HepG2 (cell line): Measurements from ENCODE around the gene CCDC97. TPM values are rescaled to one million over a fixed set of nuclear protein-coding genes. Genes with fewer than 3 reads are reported as not detected.

Experiments
- BHLHE40 ChIP-seq: IDR thresholded peaks from 2 replicates; pipeline ENCODE4 v1.6.1; 2011; ENCODE audit warnings: low read length, improper control_type of control experiment
- ETS1 ChIP-seq: sonication (generic); formaldehyde crosslinking; IDR thresholded peaks from 2 replicates; pipeline ENCODE4 v1.4.0; 2020; ENCODE audit warnings: missing genetic modification reagents
- FOXC1 ChIP-seq: sonication (generic); formaldehyde crosslinking; IDR thresholded peaks from 2 replicates; pipeline ENCODE4 v1.8.0; 2022; ENCODE audit warnings: mild to moderate bottlenecking, missing genetic modification reagents, borderline replicate concordance
- GATAD2A ChIP-seq: IDR thresholded peaks from 2 replicates; pipeline ENCODE4 v1.6.1; 2016
- GPBP1L1 ChIP-seq: sonication (generic); formaldehyde crosslinking; IDR thresholded peaks from 2 replicates; pipeline ENCODE4 v1.5.0; 2020; ENCODE audit warnings: mild to moderate bottlenecking, missing genetic modification reagents
- HMGXB3 ChIP-seq: sonication (generic); formaldehyde crosslinking; IDR thresholded peaks from 2 replicates; pipeline ENCODE4 v1.4.0; 2020; ENCODE audit warnings: missing genetic modification reagents, borderline replicate concordance
- MAFG ChIP-seq: sonication (generic); formaldehyde crosslinking; IDR thresholded peaks from 2 replicates; pipeline ENCODE4 v1.5.1; 2020; ENCODE audit warnings: mild to moderate bottlenecking, missing genetic modification reagents
- MED13 ChIP-seq: sonication (generic); formaldehyde crosslinking; IDR thresholded peaks from 2 replicates; pipeline ENCODE4 v1.5.0; 2020; ENCODE audit warnings: missing genetic modification reagents
- MIXL1 ChIP-seq: IDR thresholded peaks from 2 replicates; pipeline ENCODE4 v1.6.1; 2016
- PAWR ChIP-seq: sonication (generic); formaldehyde crosslinking; IDR thresholded peaks from 2 replicates; pipeline ENCODE4 v1.4.0; 2020; ENCODE audit warnings: missing genetic modification reagents, mild to moderate bottlenecking, borderline replicate concordance
- PHF8 ChIP-seq: sonication (generic); formaldehyde crosslinking; IDR thresholded peaks from 2 replicates; pipeline ENCODE4 v1.5.0; 2020; ENCODE audit warnings: missing genetic modification reagents
- TARDBP ChIP-seq: sonication (generic); formaldehyde crosslinking; IDR thresholded peaks from 2 replicates; pipeline ENCODE4 v1.8.0; 2022; ENCODE audit warnings: mild to moderate bottlenecking, missing genetic modification reagents
- TBX3 ChIP-seq: fragments of 450-650 bp; IDR thresholded peaks from 2 replicates; pipeline ENCODE4 v1.6.1; 2017; ENCODE audit warnings: antibody characterized with exemption, mild to moderate bottlenecking, inconsistent platforms, borderline replicate concordance
- THAP8 ChIP-seq: sonication (generic); formaldehyde crosslinking; IDR thresholded peaks from 2 replicates; pipeline ENCODE4 v1.5.1; 2020; ENCODE audit warnings: missing genetic modification reagents, mild to moderate bottlenecking, borderline replicate concordance
- THRA ChIP-seq: sonication (generic); formaldehyde crosslinking; IDR thresholded peaks from 2 replicates; pipeline ENCODE4 v1.4.0; 2020; ENCODE audit warnings: missing genetic modification reagents, borderline replicate concordance
- ZC3H13 ChIP-seq: sonication (generic); formaldehyde crosslinking; IDR thresholded peaks from 2 replicates; pipeline ENCODE4 v1.8.1; 2023; ENCODE audit warnings: mild to moderate bottlenecking, missing genetic modification reagents, moderate library complexity
- ZFX ChIP-seq: sonication (generic); formaldehyde crosslinking; IDR thresholded peaks from 2 replicates; pipeline ENCODE4 v1.4.0; 2020; ENCODE audit warnings: mild to moderate bottlenecking, low read depth, missing genetic modification reagents, moderate library complexity
- ZNF180 ChIP-seq: sonication (generic); formaldehyde crosslinking; IDR thresholded peaks from 2 replicates; pipeline ENCODE4 v1.4.0; 2020; ENCODE audit warnings: low read depth, missing genetic modification reagents, borderline replicate concordance
- ZNF431 ChIP-seq: sonication (generic); formaldehyde crosslinking; IDR thresholded peaks from 2 replicates; pipeline ENCODE4 v1.9.0; 2022; ENCODE audit warnings: missing genetic modification reagents, low read depth, mild to moderate bottlenecking, borderline replicate concordance
- ZNF746 ChIP-seq: sonication (generic); formaldehyde crosslinking; IDR thresholded peaks from 2 replicates; pipeline ENCODE4 v1.8.0; 2022; ENCODE audit warnings: mild to moderate bottlenecking, missing genetic modification reagents
- ZNF772 ChIP-seq: sonication (generic); formaldehyde crosslinking; IDR thresholded peaks from 2 replicates; pipeline ENCODE4 v1.5.0; 2020; ENCODE audit warnings: mild to moderate bottlenecking, missing genetic modification reagents
- polyA plus RNA-seq, 8 experiments: library from polyadenylated mRNA; depleted of rRNA in 3 of 8; stranded (reverse) in 7 of 8; unstranded in 1 of 8; fragments of >200 nt; fragmentation: Illumina TruSeq in 4 of 8; extraction: Trizol in 4 of 8; gene quantifications; 2 replicates each; pipeline versions ENCODE4 v1.2.1 to v1.2.3, GENCODE V29; 2011 to 2016; ENCODE audit warnings: low read depth in 4 of 8, missing spikeins in 1 of 8, mixed read lengths in 1 of 8; ENCODE audit not compliant: insufficient read depth in 1 of 8
- total RNA-seq, 5 experiments: library from RNA; depleted of rRNA; stranded (reverse); fragments of >200 nt; fragmentation: Illumina TruSeq; extraction: Trizol; gene quantifications; 2 replicates each; pipeline ENCODE4 v1.2.3, GENCODE V29; 2016; ENCODE audit warnings: low read depth in 1 of 5

The CCDC97 gene
- total and polyA plus RNA-seq, 2 of the 13 experiments (the other 11 are each of a cell fraction or from before 2014, with no cell fraction given): 6.2 to 7.3 TPM

- TF ChIP-seq ZNF431 (0 out of 2 replicates have a peak, but pooled peaks have one; percentile 43), ZC3H13 (CRISPR knock-in tag) (no peak), ZFX (CRISPR knock-in tag) (peak; percentile 60; the same call in 1 of the 2 replicates), MIXL1 (no peak), GATAD2A (CRISPR knock-in tag) (0 out of 2 replicates have a peak, but pooled peaks have one; percentile 45), ETS1 (CRISPR knock-in tag) (no peak), PAWR (no peak), ZNF772 (CRISPR knock-in tag) (peak; percentile 72; the same call in 1 of the 2 replicates), THAP8 (no peak), GPBP1L1 (CRISPR knock-in tag) (no peak), HMGXB3 (CRISPR knock-in tag) (no peak), BHLHE40 (no peak), MED13 (CRISPR knock-in tag) (no peak), ZNF746 (no peak), TBX3 (no peak), TARDBP (CRISPR knock-in tag) (no peak), PHF8 (CRISPR knock-in tag) (no peak), THRA (CRISPR knock-in tag) (no peak), MAFG (CRISPR knock-in tag) (no peak), FOXC1 (CRISPR knock-in tag) (no peak; the same call in 1 of the 2 replicates), ZNF180 (CRISPR knock-in tag) (no peak)
These were observed 1.4 kb upstream of the CCDC97 start (continued) for GRCh38 chr19:41308450-41309179.
